ENCODE measurements around the gene C11orf87.
A peak's percentile ranks its signal among the peaks of the same experiment; 100 is the strongest.

C11orf87 gene

GRCh38 chr11:109405671-109406070, 16.3 kb upstream of the C11orf87 start:
- Histone ChIP-seq H3K4me1 (ENCODE audit: control insufficient read depth in 5 of 5, insufficient read depth in 5 of 5, low read length in 5 of 5) (no peaks in the 10 kb centered on the region), H3K27me3 (ENCODE audit: control insufficient read depth in 5 of 5, insufficient read depth in 4 of 5, low read length in 5 of 5) (no peaks in the 10 kb centered on the region), H3K36me3 (ENCODE audit: control insufficient read depth in 5 of 5, insufficient read depth in 5 of 5, low read length in 5 of 5) (no peaks in the 10 kb centered on the region), H3K4me3 (ENCODE audit: low read depth in 1 of 5, low read length in 5 of 5) (no peak overlapping the region), H3K9me3 (ENCODE audit: control insufficient read depth in 5 of 5, low read length in 5 of 5) (no peaks in the 10 kb centered on the region), H3K9ac (ENCODE audit: low read length in 5 of 5) (no peak overlapping the region), H3K27ac (ENCODE audit: low read depth, low read length) (no peak overlapping the region)

- no peak overlapping the region for H3K27ac ChIP-seq (ENCODE audit: low read depth, low read length)
- no peak overlapping the region for H3K4me3 ChIP-seq (ENCODE audit: low read depth in 1 of 5, low read length in 5 of 5)
- no peak overlapping the region for H3K9ac ChIP-seq (ENCODE audit: low read length in 5 of 5)
- no peaks in the 10 kb centered on the region for H3K4me1 ChIP-seq (ENCODE audit: control insufficient read depth in 5 of 5, insufficient read depth in 5 of 5, low read length in 5 of 5)
- peaks cover 0 to 11% (median 4%) of the 10 kb centered on the region in 5 donors for H3K27me3 ChIP-seq (ENCODE audit: control insufficient read depth in 5 of 5, insufficient read depth in 4 of 5, low read length in 5 of 5)
- no peaks in the 10 kb centered on the region for H3K36me3 ChIP-seq (ENCODE audit: control insufficient read depth in 5 of 5, insufficient read depth in 5 of 5, low read length in 5 of 5)
- no peaks in the 10 kb centered on the region for H3K9me3 ChIP-seq (ENCODE audit: control insufficient read depth in 5 of 5, low read length in 5 of 5)
These were observed 5.4 kb upstream of the C11orf87 start for GRCh38 chr11:109416601-109417000.

- H3K9ac ChIP-seq (ENCODE audit: low read length in 5 of 5): no peak overlapping the region
- no peak overlapping the region for H3K27ac ChIP-seq (ENCODE audit: low read depth, low read length)
- peaks cover 14 to 38% (median 22%) of the 10 kb centered on the region in 5 donors for H3K27me3 ChIP-seq (ENCODE audit: control insufficient read depth in 5 of 5, insufficient read depth in 4 of 5, low read length in 5 of 5)
- peak overlapping the region; percentile 45 to 64 (median 55) for H3K4me3 ChIP-seq (ENCODE audit: low read depth in 1 of 5, low read length in 5 of 5)
- no peaks in the 10 kb centered on the region for H3K9me3 ChIP-seq (ENCODE audit: control insufficient read depth in 5 of 5, low read length in 5 of 5)
- H3K36me3 ChIP-seq (ENCODE audit: control insufficient read depth in 5 of 5, insufficient read depth in 5 of 5, low read length in 5 of 5): no peaks in the 10 kb centered on the region
- peaks cover 0 to 17% (median 16%) of the 10 kb centered on the region in 5 donors for H3K4me1 ChIP-seq (ENCODE audit: control insufficient read depth in 5 of 5, insufficient read depth in 5 of 5, low read length in 5 of 5)
These were observed 978 bp downstream of the C11orf87 start for GRCh38 chr11:109422870-109423465.

GRCh38 chr11:109423466-109424190, 1.6 kb downstream of the C11orf87 start:
- Histone ChIP-seq H3K27ac (ENCODE audit: low read depth, low read length) (no peak overlapping the region), H3K27me3 (ENCODE audit: control insufficient read depth in 5 of 5, insufficient read depth in 4 of 5, low read length in 5 of 5) (peaks cover 14 to 38% (median 22%) of the 10 kb centered on the region in 5 donors), H3K9me3 (ENCODE audit: control insufficient read depth in 5 of 5, low read length in 5 of 5) (no peaks in the 10 kb centered on the region), H3K4me3 (ENCODE audit: low read depth in 1 of 5, low read length in 5 of 5) (peak overlapping the region; percentile 45 to 64 (median 55)), H3K36me3 (ENCODE audit: control insufficient read depth in 5 of 5, insufficient read depth in 5 of 5, low read length in 5 of 5) (no peaks in the 10 kb centered on the region), H3K4me1 (ENCODE audit: control insufficient read depth in 5 of 5, insufficient read depth in 5 of 5, low read length in 5 of 5) (peaks cover 0 to 17% (median 16%) of the 10 kb centered on the region in 5 donors), H3K9ac (ENCODE audit: low read length in 5 of 5) (no peak overlapping the region)

GRCh38 chr11:109424901-109425300, 2.9 kb downstream of the C11orf87 start:
- Histone ChIP-seq H3K4me3 (ENCODE audit: low read depth in 1 of 5, low read length in 5 of 5) (no peak overlapping the region), H3K27me3 (ENCODE audit: control insufficient read depth in 5 of 5, insufficient read depth in 4 of 5, low read length in 5 of 5) (peaks cover 14 to 38% (median 22%) of the 10 kb centered on the region in 5 donors), H3K9me3 (ENCODE audit: control insufficient read depth in 5 of 5, low read length in 5 of 5) (no peaks in the 10 kb centered on the region), H3K4me1 (ENCODE audit: control insufficient read depth in 5 of 5, insufficient read depth in 5 of 5, low read length in 5 of 5) (peaks cover 0 to 17% (median 16%) of the 10 kb centered on the region in 5 donors), H3K27ac (ENCODE audit: low read depth, low read length) (no peak overlapping the region), H3K36me3 (ENCODE audit: control insufficient read depth in 5 of 5, insufficient read depth in 5 of 5, low read length in 5 of 5) (no peaks in the 10 kb centered on the region), H3K9ac (ENCODE audit: low read length in 5 of 5) (no peak overlapping the region)

- H3K9me3 ChIP-seq (ENCODE audit: control insufficient read depth in 5 of 5, low read length in 5 of 5): no peaks in the 10 kb centered on the region
- H3K27me3 ChIP-seq (ENCODE audit: control insufficient read depth in 5 of 5, insufficient read depth in 4 of 5, low read length in 5 of 5): peaks cover 14 to 36% (median 21%) of the 10 kb centered on the region in 5 donors
- H3K36me3 ChIP-seq (ENCODE audit: control insufficient read depth in 5 of 5, insufficient read depth in 5 of 5, low read length in 5 of 5): no peaks in the 10 kb centered on the region
- no peak overlapping the region for H3K9ac ChIP-seq (ENCODE audit: low read length in 5 of 5)
- H3K4me3 ChIP-seq (ENCODE audit: low read depth in 1 of 5, low read length in 5 of 5): no peak overlapping the region
- H3K27ac ChIP-seq (ENCODE audit: low read depth, low read length): no peak overlapping the region
- H3K4me1 ChIP-seq (ENCODE audit: control insufficient read depth in 5 of 5, insufficient read depth in 5 of 5, low read length in 5 of 5): peaks cover 0 to 17% (median 16%) of the 10 kb centered on the region in 5 donors
These were observed 3.6 kb downstream of the C11orf87 start for GRCh38 chr11:109425554-109425953.

GRCh38 chr11:109426442-109427240, 4.7 kb downstream of the C11orf87 start:
- H3K27ac ChIP-seq (ENCODE audit: low read depth, low read length): no peak overlapping the region

GRCh38 chr11:109432105-109432504, 10.1 kb downstream of the C11orf87 start:
- Histone ChIP-seq H3K27me3 (ENCODE audit: control insufficient read depth in 5 of 5, insufficient read depth in 4 of 5, low read length in 5 of 5) (no peaks in the 10 kb centered on the region), H3K9me3 (ENCODE audit: control insufficient read depth in 5 of 5, low read length in 5 of 5) (no peaks in the 10 kb centered on the region), H3K4me1 (ENCODE audit: control insufficient read depth in 5 of 5, insufficient read depth in 5 of 5, low read length in 5 of 5) (no peaks in the 10 kb centered on the region), H3K36me3 (ENCODE audit: control insufficient read depth in 5 of 5, insufficient read depth in 5 of 5, low read length in 5 of 5) (no peaks in the 10 kb centered on the region), H3K27ac (ENCODE audit: low read depth, low read length) (no peak overlapping the region), H3K9ac (ENCODE audit: low read length in 5 of 5) (no peak overlapping the region), H3K4me3 (ENCODE audit: low read depth in 1 of 5, low read length in 5 of 5) (no peak overlapping the region)

More at GRCh38 chr11:109426442-109427240, 4.7 kb downstream of the C11orf87 start:
- Histone ChIP-seq H3K4me1 (ENCODE audit: control insufficient read depth in 5 of 5, insufficient read depth in 5 of 5, low read length in 5 of 5) (peaks cover 0 to 17% (median 16%) of the 10 kb centered on the region in 5 donors), H3K9me3 (ENCODE audit: control insufficient read depth in 5 of 5, low read length in 5 of 5) (no peaks in the 10 kb centered on the region), H3K27me3 (ENCODE audit: control insufficient read depth in 5 of 5, insufficient read depth in 4 of 5, low read length in 5 of 5) (peaks cover 14 to 26% (median 19%) of the 10 kb centered on the region in 5 donors), H3K4me3 (ENCODE audit: low read depth in 1 of 5, low read length in 5 of 5) (no peak overlapping the region), H3K9ac (ENCODE audit: low read length in 5 of 5) (no peak overlapping the region), H3K36me3 (ENCODE audit: control insufficient read depth in 5 of 5, insufficient read depth in 5 of 5, low read length in 5 of 5) (no peaks in the 10 kb centered on the region)

GRCh38 chr11:109433753-109434256, 11.8 kb downstream of the C11orf87 start:
- Histone ChIP-seq H3K27ac (ENCODE audit: low read depth, low read length) (no peak overlapping the region), H3K9ac (ENCODE audit: low read length in 5 of 5) (no peak overlapping the region), H3K4me1 (ENCODE audit: control insufficient read depth in 5 of 5, insufficient read depth in 5 of 5, low read length in 5 of 5) (no peaks in the 10 kb centered on the region), H3K4me3 (ENCODE audit: low read depth in 1 of 5, low read length in 5 of 5) (no peak overlapping the region), H3K36me3 (ENCODE audit: control insufficient read depth in 5 of 5, insufficient read depth in 5 of 5, low read length in 5 of 5) (no peaks in the 10 kb centered on the region), H3K27me3 (ENCODE audit: control insufficient read depth in 5 of 5, insufficient read depth in 4 of 5, low read length in 5 of 5) (no peaks in the 10 kb centered on the region), H3K9me3 (ENCODE audit: control insufficient read depth in 5 of 5, low read length in 5 of 5) (no peaks in the 10 kb centered on the region)
